Activated T-helper 17 cell treated with anti-CD3 and anti-CD28 coated beads, Interleukin-2, amount 50 U/mL, for 72 hours (primary cell): ENCODE measurements around the gene ATP6V0B. TPM values are rescaled to one million over a fixed set of nuclear protein-coding genes. Genes with fewer than 3 reads are reported as not detected.

Experiments
- ATAC-seq: fragments of 150-1000 bp; cut with Tn5 transposase; replicated peaks from 2 replicates; pipeline ENCODE4 v1.10.0; 2021; ENCODE audit warnings: mild to moderate bottlenecking, moderate library complexity
- H3K27ac Mint-ChIP-seq: one replicate; pipeline ENCODE4 v1.8.0; 2022; ENCODE audit warnings: mixed read lengths
- H3K27me3 Mint-ChIP-seq: one replicate; pipeline ENCODE4 v1.8.0; 2022; ENCODE audit warnings: mixed read lengths
- H3K36me3 Mint-ChIP-seq: one replicate; pipeline ENCODE4 v1.8.0; 2022; ENCODE audit warnings: low read depth, mild to moderate bottlenecking, mixed read lengths
- H3K4me1 Mint-ChIP-seq: one replicate; pipeline ENCODE4 v1.8.0; 2022; ENCODE audit warnings: mixed read lengths
- H3K4me3 Mint-ChIP-seq: one replicate; pipeline ENCODE4 v1.8.0; 2022; ENCODE audit warnings: mild to moderate bottlenecking, mixed read lengths
- H3K9me3 Mint-ChIP-seq: one replicate; pipeline ENCODE4 v1.8.0; 2022; ENCODE audit warnings: mixed read lengths
- total RNA-seq, 2 donors: library from RNA; stranded (reverse); gene quantifications; one replicate each; pipeline ENCODE4 v1.2.3, GENCODE V29; 2022

The ATP6V0B gene
- total RNA-seq, 2 donors from 2014 or later: 80.1 to 183 TPM

DNA sequence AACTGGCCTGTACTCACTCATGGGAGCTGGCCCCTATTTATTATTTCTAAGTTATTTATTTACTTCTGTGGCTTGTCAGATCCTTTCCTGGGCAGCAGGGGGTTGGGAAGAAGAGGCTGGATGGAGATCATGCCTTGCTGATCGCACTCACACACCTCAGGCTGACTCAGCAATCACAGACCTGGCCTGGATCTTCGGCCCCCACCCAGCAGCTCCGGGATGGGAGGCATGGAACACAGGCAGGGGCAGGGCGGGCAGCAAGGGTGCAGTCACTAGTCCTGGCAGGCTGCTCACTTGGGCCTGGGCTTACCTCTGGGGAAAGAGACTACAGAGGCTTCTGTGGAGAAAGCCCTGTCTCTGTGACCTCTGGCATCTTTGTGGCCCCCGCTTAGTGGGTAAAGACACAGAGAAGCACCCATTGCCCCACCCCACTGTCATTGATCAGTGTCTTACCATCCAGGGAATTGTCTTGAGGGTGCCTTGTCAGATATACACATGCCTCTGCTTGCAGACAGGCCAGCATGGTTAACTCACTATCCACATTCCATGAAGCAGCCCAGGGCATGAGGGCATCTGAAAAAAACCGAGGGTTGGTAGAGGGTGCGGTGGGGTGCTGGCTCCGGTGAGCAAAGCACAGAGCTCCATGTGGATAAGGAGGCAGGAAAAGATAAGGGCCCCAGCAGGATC is 37.4 kb upstream of the ATP6V0B start:
- Mint-ChIP-seq H3K4me1 (peaks cover 9% of the 10 kb centered on the region), H3K9me3 (no peaks in the 10 kb centered on the region), H3K27me3 (peaks cover 14% of the 10 kb centered on the region), H3K27ac (no peak overlapping the region), H3K36me3 (peaks cover 26% of the 10 kb centered on the region), H3K4me3 (no peak overlapping the region)
- ATAC-seq: no peak

DNA sequence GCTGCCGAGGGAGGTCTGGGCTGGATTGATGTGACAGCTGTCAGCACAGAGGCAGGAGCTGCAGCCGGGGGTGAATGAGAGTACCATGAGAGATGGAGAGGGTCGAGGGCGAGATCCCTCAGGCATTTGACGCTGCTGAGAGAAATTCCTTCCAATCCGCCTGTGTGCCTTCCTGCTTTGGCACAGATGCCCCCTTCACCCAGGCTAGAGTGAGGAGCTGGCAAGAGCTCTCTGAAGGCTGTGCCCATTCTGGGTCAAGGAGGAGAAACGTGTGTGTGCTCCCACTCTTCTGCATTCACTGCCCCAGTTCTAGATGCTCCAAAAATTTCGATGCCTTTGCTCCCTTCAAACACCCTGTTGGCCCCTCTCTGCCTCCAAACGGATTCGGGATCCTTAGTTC is 36.4 kb upstream of the ATP6V0B start:
- Mint-ChIP-seq H3K9me3 (no peaks in the 10 kb centered on the region), H3K36me3 (peaks cover 36% of the 10 kb centered on the region), H3K27ac (no peak overlapping the region), H3K4me1 (peaks cover 6% of the 10 kb centered on the region), H3K4me3 (no peak overlapping the region), H3K27me3 (peaks cover 7% of the 10 kb centered on the region)
- ATAC-seq: no peak

DNA sequence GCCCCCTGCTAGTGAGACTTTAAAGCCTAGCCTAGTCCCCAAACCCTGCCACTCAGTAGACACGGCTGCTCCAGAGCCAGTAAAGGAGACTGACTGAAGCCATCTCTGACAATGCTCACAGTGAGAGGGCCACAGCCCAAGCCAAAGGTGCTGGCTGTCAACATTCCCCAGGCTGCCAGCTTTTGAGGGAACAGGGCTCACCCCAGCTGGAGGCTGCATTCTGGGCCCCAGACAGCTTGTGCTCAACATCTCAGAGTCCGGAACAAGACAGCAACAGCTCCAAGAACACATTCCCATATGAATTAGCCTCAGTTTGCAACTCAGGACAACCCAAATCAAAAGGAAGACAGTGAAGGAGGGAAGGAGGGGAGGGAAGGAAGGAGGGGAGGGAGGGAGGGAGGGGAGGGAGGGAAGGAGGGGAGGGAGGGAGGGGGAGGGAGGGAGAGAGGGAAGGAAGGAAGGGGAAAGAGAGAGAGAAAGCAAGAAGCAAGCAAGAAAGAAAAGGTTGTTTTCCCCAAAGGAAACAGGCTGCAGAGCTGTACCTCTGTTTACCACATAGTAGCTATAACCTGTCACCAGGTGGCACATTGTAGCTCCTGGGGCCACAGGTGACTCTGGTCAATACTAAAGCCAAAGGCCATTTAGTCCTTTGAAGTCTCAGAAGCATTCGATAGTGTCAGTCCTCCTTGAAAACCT is 35.7 kb upstream of the ATP6V0B start:
- no peak for ATAC-seq
- Mint-ChIP-seq H3K9me3 (no peaks in the 10 kb centered on the region), H3K27ac (no peak overlapping the region), H3K4me3 (no peak overlapping the region), H3K27me3 (peaks cover 5% of the 10 kb centered on the region), H3K4me1 (peaks cover 6% of the 10 kb centered on the region), H3K36me3 (peaks cover 42% of the 10 kb centered on the region)

DNA sequence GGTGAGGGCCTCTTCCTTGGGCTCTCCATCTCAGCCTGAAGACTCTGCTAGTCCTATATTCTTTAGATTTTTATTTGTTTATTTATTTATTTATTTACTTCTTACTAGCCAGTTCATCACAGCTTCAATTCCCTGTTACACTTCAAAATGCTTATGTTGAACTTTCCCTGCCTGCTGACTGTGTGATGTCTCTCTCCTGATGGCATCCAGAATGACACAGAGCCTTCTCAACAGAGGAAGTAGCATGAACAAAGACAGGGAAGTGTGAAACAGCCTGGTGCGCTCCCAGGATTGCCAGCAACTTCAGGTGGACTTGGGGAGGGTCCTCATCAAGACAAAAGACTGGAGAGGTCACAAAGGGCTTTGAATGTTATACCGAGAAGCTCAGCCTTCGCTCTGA is 32.3 kb upstream of the ATP6V0B start:
- Mint-ChIP-seq H3K4me3 (no peak overlapping the region), H3K27ac (no peak overlapping the region)

DNA sequence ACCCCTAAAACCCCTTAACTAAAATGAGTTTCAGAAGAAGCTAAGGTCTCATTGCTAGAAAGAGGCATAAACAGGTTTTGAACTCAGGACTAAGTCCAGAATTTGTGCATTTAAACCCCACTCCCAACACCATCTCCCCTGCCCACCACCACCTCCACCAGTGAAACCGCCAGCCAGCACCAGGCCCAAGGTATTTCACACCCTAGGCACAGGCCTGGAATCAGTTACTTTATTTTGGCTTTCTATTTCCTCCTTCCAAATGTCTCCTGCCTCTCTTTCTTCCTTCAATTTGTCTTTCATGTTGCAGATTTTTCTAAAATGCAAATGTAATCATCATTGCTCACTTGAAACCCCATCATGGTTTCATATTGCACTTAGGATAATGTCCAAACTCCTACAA is 29.9 kb upstream of the ATP6V0B start:
- peak overlapping the region; percentile 98 for H3K4me3 Mint-ChIP-seq
- H3K4me1 Mint-ChIP-seq: peaks cover 20% of the 10 kb centered on the region
- peaks cover 44% of the 10 kb centered on the region for H3K36me3 Mint-ChIP-seq
- H3K27me3 Mint-ChIP-seq: no peaks in the 10 kb centered on the region
- peak overlapping the region; percentile 99 for H3K27ac Mint-ChIP-seq
- no peaks in the 10 kb centered on the region for H3K9me3 Mint-ChIP-seq
- ATAC-seq: no peak

More for the DNA sequence above, 32.3 kb upstream of the ATP6V0B start:
- no peak for ATAC-seq
- Mint-ChIP-seq H3K9me3 (no peaks in the 10 kb centered on the region), H3K36me3 (peaks cover 64% of the 10 kb centered on the region), H3K27me3 (no peaks in the 10 kb centered on the region), H3K4me1 (peaks cover 20% of the 10 kb centered on the region)

DNA sequence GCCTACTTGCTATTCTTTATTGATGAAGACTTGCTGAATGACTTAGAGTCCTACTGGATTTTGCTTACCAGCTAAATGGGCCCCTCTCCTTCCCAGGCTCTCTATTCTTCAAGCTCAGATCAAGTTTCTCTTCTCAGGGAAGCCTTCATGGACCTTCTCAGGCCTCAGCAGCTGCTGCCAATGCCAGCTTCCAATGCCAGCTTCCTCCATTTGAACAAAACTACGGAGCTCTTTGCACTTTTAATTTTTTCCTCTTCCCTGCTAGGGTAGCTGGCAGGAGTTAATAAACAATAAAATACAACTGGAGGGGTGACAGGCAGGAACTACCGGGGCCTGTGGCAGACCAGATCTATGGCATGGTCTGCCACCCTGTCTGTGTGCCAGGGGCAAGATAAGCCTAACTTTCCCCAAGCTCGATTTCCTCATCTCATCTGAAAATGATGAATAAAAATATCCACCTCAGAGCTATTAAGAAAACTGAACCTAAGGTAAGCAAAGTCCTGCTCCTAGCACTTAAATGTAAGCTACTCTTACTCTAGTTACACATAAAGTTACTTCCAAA is 29.0 kb upstream of the ATP6V0B start:
- peaks cover 26% of the 10 kb centered on the region for H3K4me1 Mint-ChIP-seq
- peak overlapping the region; percentile 98 for H3K4me3 Mint-ChIP-seq
- H3K27ac Mint-ChIP-seq: peak overlapping the region; percentile 99
- H3K36me3 Mint-ChIP-seq: peaks cover 47% of the 10 kb centered on the region
- no peaks in the 10 kb centered on the region for H3K27me3 Mint-ChIP-seq
- H3K9me3 Mint-ChIP-seq: no peaks in the 10 kb centered on the region
- no peak for ATAC-seq

DNA sequence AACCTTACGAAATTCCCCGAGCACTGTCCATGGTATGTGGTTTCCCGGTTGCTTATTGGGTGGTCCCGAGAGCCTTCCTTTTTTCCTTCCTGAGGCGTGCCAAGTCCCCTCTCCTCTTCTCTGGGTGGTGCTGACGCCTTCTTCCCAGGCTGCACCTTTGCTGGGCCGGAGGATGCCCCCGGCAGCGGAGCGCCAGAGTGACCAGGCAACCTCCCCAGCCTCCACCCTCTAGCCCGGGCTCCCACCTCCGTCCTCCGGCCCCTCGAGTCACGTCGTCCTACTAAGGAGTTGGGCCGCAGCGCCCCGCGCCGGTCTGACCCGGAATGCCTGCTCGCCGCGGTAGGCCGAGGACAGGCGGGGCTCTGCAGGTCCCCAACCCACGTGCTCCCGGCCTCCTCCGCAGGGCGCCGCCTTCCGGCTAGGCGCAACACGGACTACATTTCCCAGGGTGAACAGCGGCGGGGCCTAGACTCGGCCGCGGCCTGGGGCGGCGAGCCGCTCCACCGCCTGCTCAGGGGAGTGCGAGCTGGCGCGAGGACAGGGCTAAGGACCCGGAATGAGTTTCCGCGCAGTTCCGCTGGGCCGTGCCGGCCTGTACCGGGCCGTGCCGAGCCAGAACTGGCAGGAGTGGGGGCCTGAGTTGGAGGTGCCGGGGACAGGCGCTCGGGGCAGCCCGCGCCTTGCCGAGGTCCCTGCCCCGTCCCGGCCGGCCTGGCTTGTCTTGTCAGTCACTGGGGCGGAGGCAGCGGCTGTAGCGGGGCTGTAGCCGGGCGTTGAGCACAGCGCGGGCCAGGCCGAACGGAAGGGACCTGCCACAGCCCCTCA is 28.3 kb upstream of the ATP6V0B start, which contains the start of gene IPO13:
IPO13 (plus strand) TSS at position 715 of the 825 bp plus-strand sequence. CDS start 651 bp downstream, outside the sequence.
- peaks cover 27% of the 10 kb centered on the region for H3K4me1 Mint-ChIP-seq
- peaks cover 47% of the 10 kb centered on the region for H3K36me3 Mint-ChIP-seq
- peak within 1 kb of the TSS; percentile 98 for H3K4me3 Mint-ChIP-seq
- peak; percentile 97 for ATAC-seq
- no peaks in the 10 kb centered on the region for H3K27me3 Mint-ChIP-seq
- peak within 1 kb of the TSS; percentile 99 for H3K27ac Mint-ChIP-seq
- no peaks in the 10 kb centered on the region for H3K9me3 Mint-ChIP-seq

DNA sequence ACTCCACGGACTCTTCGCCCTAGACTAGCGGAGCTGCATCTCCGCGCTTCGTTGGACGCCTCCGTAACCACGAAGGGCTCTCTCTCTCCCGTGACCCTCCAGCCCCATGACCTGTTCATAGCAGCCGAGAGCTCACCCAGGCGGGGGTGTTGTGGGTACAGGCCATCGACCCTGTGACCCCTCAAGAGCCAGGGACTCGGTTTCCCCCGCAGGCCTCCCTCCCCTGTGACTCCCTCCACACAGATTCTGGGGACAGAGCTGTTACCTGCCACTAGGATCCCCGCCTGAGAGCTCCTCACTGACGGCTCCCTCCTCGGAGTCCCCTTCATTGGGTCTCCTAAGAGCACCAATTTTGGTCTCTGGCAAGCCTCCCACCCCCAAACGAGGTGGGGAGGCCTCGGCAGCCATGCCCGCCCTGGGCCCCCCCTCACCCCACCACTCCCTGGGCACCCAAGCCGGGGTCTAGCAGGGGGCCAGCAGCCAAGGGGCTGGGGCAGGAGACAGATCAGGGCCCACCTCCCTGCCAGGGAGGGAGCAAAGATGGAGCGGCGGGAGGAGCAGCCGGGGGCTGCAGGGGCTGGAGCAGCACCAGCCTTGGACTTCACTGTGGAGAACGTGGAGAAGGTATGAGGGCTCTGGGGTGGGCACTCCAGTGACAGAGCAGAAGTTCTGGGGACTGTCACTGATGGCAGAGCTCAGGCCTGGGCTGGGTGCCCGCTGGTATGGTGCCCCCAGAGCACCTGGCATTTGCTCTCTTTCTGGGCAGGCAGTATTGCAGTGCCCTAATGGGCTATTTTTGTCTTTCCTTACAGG is 27.5 kb upstream of the ATP6V0B start:
- peaks cover 27% of the 10 kb centered on the region for H3K4me1 Mint-ChIP-seq
- no peaks in the 10 kb centered on the region for H3K27me3 Mint-ChIP-seq
- peak overlapping the region; percentile 99 for H3K27ac Mint-ChIP-seq
- ATAC-seq: no peak
- H3K9me3 Mint-ChIP-seq: no peaks in the 10 kb centered on the region
- H3K4me3 Mint-ChIP-seq: peak overlapping the region; percentile 98
- H3K36me3 Mint-ChIP-seq: peaks cover 47% of the 10 kb centered on the region

DNA sequence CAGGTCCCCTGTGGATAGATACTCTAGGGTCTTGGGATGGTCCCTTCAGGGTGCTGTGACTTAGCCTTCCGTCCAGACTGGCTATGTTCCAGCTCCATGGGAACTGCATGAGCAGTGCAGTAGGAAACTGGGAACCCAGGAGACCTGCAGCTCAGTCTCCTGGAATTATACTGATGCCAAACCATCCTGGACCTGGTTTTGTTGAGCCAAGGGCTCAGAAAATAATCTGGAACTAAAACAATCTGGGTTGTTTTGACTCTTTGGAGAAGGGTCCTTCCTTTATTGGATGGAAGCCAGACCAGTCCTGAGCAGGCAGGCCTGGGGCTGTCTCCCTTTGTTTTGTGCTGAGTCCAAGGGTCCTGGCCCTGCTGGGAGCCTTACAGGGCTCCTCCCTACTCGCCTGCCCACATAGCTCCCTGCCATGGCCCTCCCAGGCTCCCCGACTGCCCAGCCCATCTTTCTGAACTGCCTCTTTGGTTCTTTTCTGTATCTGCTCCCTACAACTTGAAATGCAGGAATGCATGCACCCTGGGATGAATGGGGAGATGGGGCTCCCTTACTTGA is 26.8 kb upstream of the ATP6V0B start:
- no peaks in the 10 kb centered on the region for H3K27me3 Mint-ChIP-seq
- ATAC-seq: no peak
- H3K36me3 Mint-ChIP-seq: peaks cover 42% of the 10 kb centered on the region
- peak overlapping the region; percentile 99 for H3K27ac Mint-ChIP-seq
- H3K4me1 Mint-ChIP-seq: peaks cover 27% of the 10 kb centered on the region
- H3K4me3 Mint-ChIP-seq: peak overlapping the region; percentile 98
- H3K9me3 Mint-ChIP-seq: no peaks in the 10 kb centered on the region

DNA sequence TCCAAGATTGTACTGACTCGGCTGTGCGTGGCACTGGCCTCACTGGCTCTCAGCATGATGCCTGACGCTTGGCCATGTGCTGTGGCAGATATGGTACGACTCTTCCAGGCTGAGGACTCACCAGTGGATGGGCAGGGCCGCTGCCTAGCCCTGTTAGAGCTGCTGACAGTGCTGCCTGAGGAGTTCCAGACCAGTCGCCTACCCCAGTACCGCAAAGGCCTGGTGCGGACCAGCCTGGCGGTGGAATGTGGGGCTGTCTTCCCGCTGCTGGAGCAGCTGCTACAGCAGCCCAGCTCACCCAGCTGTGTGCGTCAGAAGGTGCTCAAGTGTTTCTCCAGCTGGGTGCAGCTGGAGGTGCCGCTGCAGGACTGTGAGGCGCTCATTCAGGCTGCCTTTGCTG is 25.1 kb upstream of the ATP6V0B start:
- Mint-ChIP-seq H3K27me3 (no peaks in the 10 kb centered on the region), H3K27ac (no peak overlapping the region), H3K4me1 (peaks cover 23% of the 10 kb centered on the region), H3K36me3 (peaks cover 25% of the 10 kb centered on the region), H3K4me3 (no peak overlapping the region), H3K9me3 (no peaks in the 10 kb centered on the region)
- no peak for ATAC-seq

DNA sequence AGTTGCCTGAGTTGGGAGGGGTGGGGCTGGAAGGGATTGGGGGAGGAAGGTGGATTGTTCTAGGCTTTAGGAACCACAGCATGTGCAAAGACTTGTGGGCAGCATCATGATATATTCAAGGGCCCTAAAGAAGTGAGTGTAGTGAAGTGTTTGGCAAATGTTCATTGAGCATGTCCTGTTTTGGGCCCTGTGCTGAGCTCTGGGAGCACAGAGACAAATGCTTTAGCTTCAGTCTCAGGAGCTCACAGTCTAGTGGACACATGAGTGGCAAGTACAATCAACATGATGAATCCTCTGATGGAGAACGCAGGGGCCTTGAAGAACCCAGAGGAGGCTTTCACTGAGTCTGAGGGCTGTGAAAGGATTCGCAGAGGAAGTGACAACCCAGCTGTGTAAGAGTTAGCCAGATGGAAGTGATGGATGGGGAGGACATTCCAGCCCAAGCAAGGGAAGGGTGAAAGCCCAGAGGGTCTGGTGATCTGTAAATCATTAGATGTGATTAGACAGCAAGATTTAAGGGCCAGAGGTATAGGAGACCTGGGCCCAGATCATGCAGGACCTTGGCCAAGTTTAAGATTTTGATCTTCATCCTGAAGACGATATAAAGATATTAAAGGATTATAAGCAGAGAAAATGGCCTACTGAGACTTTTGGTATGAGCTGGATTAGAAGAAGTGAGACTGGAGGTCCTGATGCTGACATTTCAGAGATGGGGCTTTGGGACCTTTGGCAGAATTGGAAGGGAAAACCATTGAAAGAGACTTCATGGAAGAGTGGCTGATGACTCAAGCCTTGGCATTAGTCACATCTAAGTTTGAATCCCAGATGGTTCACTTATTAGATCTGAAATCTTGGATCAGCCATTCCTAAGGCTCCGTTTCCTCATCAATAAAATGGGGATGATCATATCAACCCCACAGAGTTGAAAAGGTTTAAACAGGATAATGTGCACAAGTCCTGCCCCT is 23.5 kb upstream of the ATP6V0B start:
- Mint-ChIP-seq H3K36me3 (peaks cover 12% of the 10 kb centered on the region), H3K27me3 (no peaks in the 10 kb centered on the region), H3K27ac (no peak overlapping the region), H3K4me3 (no peak overlapping the region), H3K4me1 (peaks cover 14% of the 10 kb centered on the region), H3K9me3 (no peaks in the 10 kb centered on the region)
- no peak for ATAC-seq

DNA sequence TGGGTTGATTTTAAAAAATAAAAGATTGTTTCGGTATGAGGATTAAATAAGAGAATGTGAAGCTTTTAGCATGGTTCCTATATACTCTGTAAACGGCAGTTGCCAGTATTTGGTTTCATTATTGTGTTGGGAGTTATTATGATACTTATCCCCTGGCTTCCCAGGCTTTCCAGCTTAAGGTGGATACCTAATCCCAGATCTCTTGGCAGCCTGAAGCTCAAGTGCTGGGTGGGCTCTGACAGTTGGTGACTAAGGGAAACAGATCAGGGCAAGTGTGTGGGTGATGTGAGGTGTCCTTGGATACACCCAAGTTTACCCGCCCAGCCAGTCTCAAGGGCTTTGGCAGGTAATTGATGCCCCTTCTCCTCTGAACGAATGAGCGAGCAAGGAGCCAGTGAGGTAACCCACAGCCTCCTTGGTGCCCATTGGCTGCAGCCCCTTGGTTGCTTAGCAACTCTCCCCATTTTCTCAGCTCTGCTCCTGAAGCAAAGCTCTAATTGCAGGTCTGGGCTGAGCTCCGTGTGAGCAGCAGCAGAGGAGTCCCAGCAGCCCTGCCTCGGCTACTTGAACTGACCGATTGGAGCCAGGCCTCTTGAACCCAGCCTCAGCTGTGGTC is 21.9 kb upstream of the ATP6V0B start:
- peaks cover 13% of the 10 kb centered on the region for H3K4me1 Mint-ChIP-seq
- H3K27me3 Mint-ChIP-seq: no peaks in the 10 kb centered on the region
- no peak for ATAC-seq
- H3K36me3 Mint-ChIP-seq: peaks cover 10% of the 10 kb centered on the region
- H3K27ac Mint-ChIP-seq: no peak overlapping the region
- no peak overlapping the region for H3K4me3 Mint-ChIP-seq
- no peaks in the 10 kb centered on the region for H3K9me3 Mint-ChIP-seq
